ENCODE data around the gene GRIN2A. TPM values are rescaled to one million over a fixed set of nuclear protein-coding genes. Genes with fewer than 3 reads are reported as not detected.

Gene GRIN2A
- total RNA-seq, 1 donor from 2014 or later = under 0.01 TPM

DNA sequence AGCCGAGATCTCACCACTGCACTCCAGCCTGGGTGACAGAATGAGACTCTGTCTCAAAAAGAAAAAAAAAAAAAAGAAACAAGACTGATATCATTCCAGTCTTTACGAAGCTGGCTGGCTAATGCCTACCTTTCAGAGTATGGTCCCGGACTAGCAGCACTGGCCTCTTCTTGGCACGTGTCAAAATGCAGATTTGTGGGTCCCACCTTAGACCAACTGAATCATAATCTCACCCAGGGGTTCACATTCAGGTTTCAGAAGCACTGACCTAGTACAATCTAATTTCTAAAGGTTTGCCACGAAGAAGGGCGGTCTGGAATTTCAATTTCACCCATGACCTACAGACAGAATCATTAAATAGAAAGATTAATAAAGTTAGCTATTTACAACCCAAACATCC is 43.4 kb upstream of the GRIN2A start:
- Histone ChIP-seq H3K36me3 (ENCODE audit: control insufficient read depth, insufficient read depth, low read length) (no peaks in the 10 kb centered on the region), H3K27me3 (ENCODE audit: control insufficient read depth, insufficient read depth, low read length) (no peaks in the 10 kb centered on the region), H3K4me3 (ENCODE audit: low read depth, low read length) (no peak overlapping the region)
- no peak for TF ChIP-seq CTCF (IDR thresholded peaks at IDR 0.05; ENCODE audit: insufficient read depth, low read length, poor library complexity, severe bottlenecking)
- no peak for DNase-seq (ENCODE audit: low read depth)

- Histone ChIP-seq H3K36me3 (ENCODE audit: control insufficient read depth, insufficient read depth, low read length) (no peaks in the 10 kb centered on the region), H3K27me3 (ENCODE audit: control insufficient read depth, insufficient read depth, low read length) (no peaks in the 10 kb centered on the region), H3K4me3 (ENCODE audit: low read depth, low read length) (no peak overlapping the region)
- no peak for DNase-seq (ENCODE audit: low read depth)
- no peak for TF ChIP-seq CTCF (IDR thresholded peaks at IDR 0.05; ENCODE audit: insufficient read depth, low read length, poor library complexity, severe bottlenecking)
Observed at GRCh38 chr16:10224850-10225249, 42.6 kb upstream of the GRIN2A start.

DNA sequence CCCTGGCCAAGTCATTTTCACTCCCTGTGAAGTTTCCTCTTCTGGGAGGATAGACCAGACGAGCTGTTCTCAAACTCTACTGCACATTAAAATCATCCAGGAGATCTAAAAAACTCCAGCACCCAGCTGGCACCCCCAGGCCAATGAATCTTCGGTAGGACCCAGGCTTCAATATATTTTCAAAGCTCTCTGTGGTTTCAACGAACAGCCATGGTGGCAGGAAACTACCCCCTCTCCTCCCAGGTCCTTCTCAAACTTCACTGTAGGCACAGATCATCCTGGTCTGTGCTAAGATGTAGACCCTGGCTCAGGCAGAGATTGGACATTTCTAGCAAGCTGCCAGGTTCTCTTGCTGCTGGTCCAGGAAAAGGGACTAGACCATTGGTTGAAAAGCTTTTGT is 38.7 kb upstream of the GRIN2A start:
- TF ChIP-seq CTCF (IDR thresholded peaks at IDR 0.05; ENCODE audit: insufficient read depth, low read length, poor library complexity, severe bottlenecking) = no peak

DNA sequence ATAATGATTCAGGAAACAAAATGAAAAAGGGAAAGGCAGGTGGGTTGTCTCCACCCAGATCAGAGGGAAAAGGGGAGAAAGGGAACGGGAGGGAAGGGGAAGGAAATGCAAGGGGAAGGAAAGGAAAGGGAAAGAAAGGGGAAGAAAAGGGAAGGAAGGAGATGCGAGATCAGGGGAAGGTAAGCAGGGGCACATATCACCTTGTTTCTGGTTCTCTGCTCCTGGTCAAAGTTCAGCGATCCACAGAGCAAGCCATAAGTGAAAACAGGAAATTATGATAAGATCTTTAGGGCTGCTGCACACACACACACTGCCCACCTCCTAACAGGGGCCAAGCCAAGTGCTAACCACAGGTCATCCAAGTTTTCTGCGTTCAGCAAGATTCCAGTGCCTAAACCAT is 37.5 kb upstream of the GRIN2A start:
- DNase-seq (ENCODE audit: low read depth) = no peak
- TF ChIP-seq CTCF (IDR thresholded peaks at IDR 0.05; ENCODE audit: insufficient read depth, low read length, poor library complexity, severe bottlenecking) = no peak
- H3K4me3 ChIP-seq (ENCODE audit: low read depth, low read length) = no peak overlapping the region
- no peaks in the 10 kb centered on the region for H3K27me3 ChIP-seq (ENCODE audit: control insufficient read depth, insufficient read depth, low read length)
- no peaks in the 10 kb centered on the region for H3K36me3 ChIP-seq (ENCODE audit: control insufficient read depth, insufficient read depth, low read length)

More for the DNA sequence above, 38.7 kb upstream of the GRIN2A start:
- DNase-seq (ENCODE audit: low read depth) = no peak
- Histone ChIP-seq H3K4me3 (ENCODE audit: low read depth, low read length) (no peak overlapping the region), H3K27me3 (ENCODE audit: control insufficient read depth, insufficient read depth, low read length) (no peaks in the 10 kb centered on the region), H3K36me3 (ENCODE audit: control insufficient read depth, insufficient read depth, low read length) (no peaks in the 10 kb centered on the region)

- no peak for TF ChIP-seq CTCF (IDR thresholded peaks at IDR 0.05; ENCODE audit: insufficient read depth, low read length, poor library complexity, severe bottlenecking)
- Histone ChIP-seq H3K36me3 (ENCODE audit: control insufficient read depth, insufficient read depth, low read length) (no peaks in the 10 kb centered on the region), H3K27me3 (ENCODE audit: control insufficient read depth, insufficient read depth, low read length) (no peaks in the 10 kb centered on the region), H3K4me3 (ENCODE audit: low read depth, low read length) (no peak overlapping the region)
- no peak for DNase-seq (ENCODE audit: low read depth)
Observed at GRCh38 chr16:10218490-10219206, 36.4 kb upstream of the GRIN2A start.

DNA sequence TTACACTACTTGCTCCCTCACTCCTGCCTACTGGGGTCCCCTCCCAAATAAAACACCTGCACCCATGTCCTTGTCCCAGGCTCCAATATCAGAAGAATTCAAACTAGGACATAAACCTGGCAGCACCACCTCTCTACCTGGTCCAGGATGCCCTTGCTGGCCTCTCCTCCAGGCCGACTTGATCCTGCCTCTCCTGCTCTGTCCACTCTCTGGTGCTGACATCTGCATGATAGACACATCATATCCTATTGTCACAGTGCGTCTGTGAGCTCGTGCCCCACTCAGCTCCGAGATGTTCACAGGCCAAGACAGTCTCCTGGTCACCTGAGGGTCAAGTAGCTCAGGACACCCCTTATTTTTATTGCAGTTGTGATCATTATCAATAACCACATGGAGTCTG is 31.5 kb upstream of the GRIN2A start:
- H3K36me3 ChIP-seq (ENCODE audit: control insufficient read depth, insufficient read depth, low read length) = no peaks in the 10 kb centered on the region
- TF ChIP-seq CTCF (IDR thresholded peaks at IDR 0.05; ENCODE audit: insufficient read depth, low read length, poor library complexity, severe bottlenecking) = no peak
- no peaks in the 10 kb centered on the region for H3K27me3 ChIP-seq (ENCODE audit: control insufficient read depth, insufficient read depth, low read length)
- DNase-seq (ENCODE audit: low read depth) = no peak
- no peak overlapping the region for H3K4me3 ChIP-seq (ENCODE audit: low read depth, low read length)
